SU-DHL-6 (cell line): ENCODE results near the gene USP12.

Experiments used
- H2AFZ ChIP-seq: fragments of 200-600 bp; sonication (generic); 2 replicates; pipeline ENCODE4 v1.6.1; 2014; ENCODE audit warnings: low read depth, mild to moderate bottlenecking, moderate library complexity, mixed read lengths, antibody characterized with exemption, low read length; ENCODE audit not compliant: severe bottlenecking
- H3F3A ChIP-seq: fragments of 200-600 bp; shearing (Covaris generic); 2 replicates; pipeline ENCODE4 v1.6.0; 2016; ENCODE audit warnings: antibody characterized with exemption, mild to moderate bottlenecking; ENCODE audit not compliant: insufficient read depth
- H3K27ac ChIP-seq: fragments of 200-600 bp; sonication (generic); 2 replicates; pipeline ENCODE4 v1.5.1; 2016; ENCODE audit warnings: low read depth, mild to moderate bottlenecking, low read length, moderate library complexity, mixed read lengths
- H3K27me3 ChIP-seq: fragments of 200-600 bp; sonication (generic), shearing (Covaris generic); 2 replicates; pipeline ENCODE4 v1.6.0; 2014; ENCODE audit warnings: mild to moderate bottlenecking, low read length
- H3K36me3 ChIP-seq: fragments of 200-600 bp; sonication (generic); 2 replicates; pipeline ENCODE4 v1.6.1; 2014; ENCODE audit warnings: mild to moderate bottlenecking, low read length, mixed read lengths
- H3K4me2 ChIP-seq: fragments of 300-600, 200-600 bp; shearing (Covaris generic), sonication (generic); 2 replicates; pipeline ENCODE4 v1.6.0; 2014; ENCODE audit warnings: low read length, low read depth, mild to moderate bottlenecking; ENCODE audit not compliant: poor library complexity, severe bottlenecking
- H3K4me3 ChIP-seq: fragments of 200-600 bp; sonication (generic); 2 replicates; pipeline ENCODE4 v1.5.1; 2014; ENCODE audit warnings: antibody characterized with exemption, low read length, mild to moderate bottlenecking, mixed read lengths; ENCODE audit not compliant: insufficient read depth, poor library complexity, severe bottlenecking
- H3K79me2 ChIP-seq: fragments of 200-600 bp; sonication (generic); 2 replicates; pipeline ENCODE4 v1.6.1; 2014; ENCODE audit warnings: mild to moderate bottlenecking, low read length, moderate library complexity; ENCODE audit not compliant: insufficient read depth
- H3K9ac ChIP-seq: fragments of 200-600 bp; sonication (generic); 2 replicates; pipeline ENCODE4 v1.7.0; 2014; ENCODE audit warnings: mild to moderate bottlenecking, low read length
- H3K9me2 ChIP-seq: fragments of 200-600 bp; sonication (generic); replicated peaks from 2 replicates; pipeline ENCODE4 v1.6.1; 2014; ENCODE audit warnings: low read length; ENCODE audit not compliant: insufficient read depth
- H3K9me3 ChIP-seq: fragments of 200-600 bp; sonication (generic); 2 replicates; pipeline ENCODE4 v1.6.1; 2014; ENCODE audit warnings: low read length, mixed read lengths; ENCODE audit not compliant: insufficient read depth
- H4K20me1 ChIP-seq: fragments of 200-600 bp; sonication (generic); 2 replicates; pipeline ENCODE4 v1.6.1; 2014; ENCODE audit warnings: low read depth, mild to moderate bottlenecking, antibody characterized with exemption, low read length, moderate library complexity, mixed read lengths
- CTCF ChIP-seq: fragments of 200-600 bp; sonication (generic); IDR thresholded peaks from one replicate; pipeline ENCODE4 v1.5.1; 2017; ENCODE audit warnings: antibody characterized with exemption, mild to moderate bottlenecking, low read length, moderate library complexity; ENCODE audit not compliant: insufficient read depth, poor library complexity, severe bottlenecking
- EZH2phosphoT487 ChIP-seq: fragments of 200-600 bp; sonication (generic), shearing (Covaris generic); conservative IDR thresholded peaks from 2 replicates; pipeline ENCODE4 v1.6.1; 2018; ENCODE audit warnings: mild to moderate bottlenecking, antibody characterized with exemption, low read length, moderate library complexity, mixed read lengths

USP12 gene

DNA sequence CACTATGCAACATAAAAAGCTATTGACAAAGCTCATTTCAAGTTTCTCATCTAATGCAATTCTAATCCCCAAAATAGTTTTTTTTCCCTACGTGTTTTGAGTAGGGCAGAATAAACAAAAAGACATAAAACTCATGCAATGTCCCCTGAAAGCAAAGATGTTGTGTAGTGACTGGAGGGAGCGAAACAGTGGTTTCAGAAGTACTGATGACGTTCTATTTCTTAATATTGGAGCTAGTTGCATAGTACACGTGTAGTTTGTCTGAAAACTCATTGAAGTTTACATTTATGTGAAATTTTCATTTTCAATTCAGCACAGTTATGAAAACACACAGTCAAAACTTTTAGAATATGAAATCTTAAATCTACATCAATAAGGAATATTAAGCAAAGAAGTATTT, 31.6 kb downstream of the USP12 start:
- H3K9ac ChIP-seq = no peak overlapping the region
- no peaks in the 10 kb centered on the region for H3F3A ChIP-seq
- no peak overlapping the region for H3K4me3 ChIP-seq
- H3K4me2 ChIP-seq = no peak overlapping the region
- H3K9me3 ChIP-seq = no peaks in the 10 kb centered on the region
- H3K27ac ChIP-seq = no peak overlapping the region
- no peak for TF ChIP-seq CTCF
- no peaks in the 10 kb centered on the region for H3K9me2 ChIP-seq
- H2AFZ ChIP-seq = no peak overlapping the region
- H4K20me1 ChIP-seq = no peaks in the 10 kb centered on the region; the same call in 1 of the 2 replicates
- H3K79me2 ChIP-seq = peaks cover 80% of the 10 kb centered on the region
- no peaks in the 10 kb centered on the region for H3K36me3 ChIP-seq
- H3K27me3 ChIP-seq = no peaks in the 10 kb centered on the region

GRCh38 chr13:27139565-27139964, 32.0 kb downstream of the USP12 start:
- Histone ChIP-seq H3K27ac (no peak overlapping the region), H3K79me2 (peaks cover 80% of the 10 kb centered on the region)

GRCh38 chr13:27138457-27139093, 33.0 kb downstream of the USP12 start:
- H3K9ac ChIP-seq = no peak overlapping the region
- TF ChIP-seq EZH2phosphoT487 (no peak), CTCF (no peak)
- no peak overlapping the region for H3K4me3 ChIP-seq
- no peaks in the 10 kb centered on the region for H3F3A ChIP-seq
- peaks cover 5% of the 10 kb centered on the region; the same call in 1 of the 2 replicates for H4K20me1 ChIP-seq
- no peaks in the 10 kb centered on the region for H3K27me3 ChIP-seq
- H3K36me3 ChIP-seq = no peaks in the 10 kb centered on the region
- H3K9me3 ChIP-seq = no peaks in the 10 kb centered on the region
- no peak overlapping the region for H3K4me2 ChIP-seq
- H3K9me2 ChIP-seq = no peaks in the 10 kb centered on the region
- H2AFZ ChIP-seq = no peak overlapping the region
- no peak overlapping the region for H3K27ac ChIP-seq
- peaks cover 82% of the 10 kb centered on the region for H3K79me2 ChIP-seq

More at GRCh38 chr13:27139565-27139964, 32.0 kb downstream of the USP12 start:
- Histone ChIP-seq H3K27me3 (no peaks in the 10 kb centered on the region), H3K4me3 (no peak overlapping the region), H3K36me3 (no peaks in the 10 kb centered on the region), H2AFZ (no peak overlapping the region), H3K9me3 (no peaks in the 10 kb centered on the region), H3K4me2 (no peak overlapping the region), H3K9me2 (no peaks in the 10 kb centered on the region), H3K9ac (no peak overlapping the region), H3F3A (no peaks in the 10 kb centered on the region), H4K20me1 (peaks cover 4% of the 10 kb centered on the region; the same call in 1 of the 2 replicates)
- TF ChIP-seq EZH2phosphoT487 (no peak), CTCF (no peak)
